Stimulated activated CD4-positive, alpha-beta T cell treated with anti-CD3 and anti-CD28 coated beads, Interleukin-4, amount 100 ng/mL, for 1 hour (primary cell): ENCODE results near the gene DENND2A.
"Not testable (repeated sequence)": the region's sequence is repeated elsewhere in the genome, so short reads cannot be mapped to it uniquely, and the experiment has no call there.

Source experiments
- DNase-seq: peaks from one replicate; pipeline ENCODE4 v3.0.0-alpha.2; 2020

The DENND2A gene

DNA sequence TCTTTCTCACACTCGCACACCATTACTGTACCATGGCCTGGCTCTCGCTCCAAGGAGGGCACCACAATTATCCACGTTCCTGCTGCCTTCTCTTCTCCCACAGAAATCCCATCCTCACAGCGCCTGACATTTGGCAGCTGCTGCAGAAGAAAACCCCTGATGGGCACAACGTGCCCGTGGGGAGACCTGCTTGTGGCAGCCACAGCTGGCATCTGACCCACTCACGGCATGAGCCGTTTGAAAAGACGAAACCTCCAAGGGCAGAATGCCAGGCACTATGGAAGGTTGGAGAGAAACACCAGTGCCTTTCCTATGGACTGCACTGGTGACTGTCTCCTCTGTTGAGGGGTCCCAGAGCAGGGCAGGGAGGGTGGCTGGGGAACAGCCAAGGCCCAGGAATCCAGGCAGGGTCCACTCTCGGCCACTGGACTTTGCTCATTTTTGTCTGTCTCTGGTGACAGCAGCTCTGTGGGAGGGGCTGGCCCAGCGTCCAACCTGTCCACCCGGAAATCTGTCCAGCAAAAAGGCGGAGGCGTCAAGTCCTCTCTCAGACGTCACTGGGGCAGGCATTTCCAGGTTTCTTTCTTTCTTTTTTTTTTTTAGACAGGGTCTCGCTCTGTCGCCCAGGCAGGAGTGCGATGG is 100.4 kb downstream of the DENND2A start:
- no peak for DNase-seq

DNA sequence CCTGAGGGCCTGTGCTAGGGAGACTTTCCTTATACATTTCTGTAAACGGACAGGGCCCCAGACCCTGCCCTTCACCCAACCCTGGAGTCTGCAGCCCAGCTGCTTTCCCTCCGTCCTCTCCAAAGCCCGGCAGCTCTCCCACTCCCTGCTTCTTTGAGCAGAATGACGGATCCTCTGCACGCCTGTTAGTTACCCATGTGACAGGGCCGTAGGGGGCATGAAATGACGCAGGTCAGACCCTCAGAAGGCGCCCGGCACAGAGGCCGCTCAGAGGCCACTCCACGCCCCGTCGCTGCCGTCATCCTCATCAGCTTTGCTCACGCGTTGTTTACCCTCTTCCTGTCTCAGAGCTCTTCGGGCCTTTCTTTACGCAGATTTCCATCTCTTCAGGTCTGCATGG is 101.2 kb downstream of the DENND2A start:
- DNase-seq, result no peak

GRCh38 chr7:140537750-140538482 is 102.7 kb downstream of the DENND2A start:
- no peak for DNase-seq

- DNase-seq, result no peak
These were observed 105.9 kb downstream of the DENND2A start for GRCh38 chr7:140534743-140535142.

DNA sequence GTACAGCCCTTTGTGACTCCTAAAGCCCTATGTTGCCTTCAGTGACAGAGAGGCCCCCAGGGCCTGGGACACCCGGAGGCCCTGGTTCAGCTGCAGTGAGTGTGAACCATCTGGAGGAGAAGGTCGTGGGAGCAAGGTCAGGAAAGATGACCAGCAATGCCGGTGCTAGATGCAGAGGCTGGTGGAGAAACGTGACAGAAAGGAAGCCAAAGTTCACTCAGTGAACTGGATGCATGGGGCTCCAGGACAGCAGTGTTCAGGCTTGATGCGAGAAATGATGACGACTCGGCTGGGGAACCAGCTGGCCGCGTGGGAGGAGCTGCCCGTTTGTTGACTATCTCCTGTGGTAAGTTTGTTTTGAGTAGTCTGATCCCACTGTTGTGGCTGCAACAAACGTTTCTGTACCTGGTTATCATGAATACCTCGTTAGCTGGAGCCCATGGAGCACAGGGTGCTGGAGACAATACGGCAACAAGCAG is 107.2 kb downstream of the DENND2A start:
- no peak for DNase-seq

GRCh38 chr7:140529428-140529827 is 111.2 kb downstream of the DENND2A start:
- DNase-seq, result not testable (repeated sequence)

GRCh38 chr7:140526787-140527664 is 113.6 kb downstream of the DENND2A start:
- DNase-seq, result no peak

- DNase-seq, result no peak
These were observed 114.4 kb downstream of the DENND2A start for GRCh38 chr7:140526214-140526613.

DNA sequence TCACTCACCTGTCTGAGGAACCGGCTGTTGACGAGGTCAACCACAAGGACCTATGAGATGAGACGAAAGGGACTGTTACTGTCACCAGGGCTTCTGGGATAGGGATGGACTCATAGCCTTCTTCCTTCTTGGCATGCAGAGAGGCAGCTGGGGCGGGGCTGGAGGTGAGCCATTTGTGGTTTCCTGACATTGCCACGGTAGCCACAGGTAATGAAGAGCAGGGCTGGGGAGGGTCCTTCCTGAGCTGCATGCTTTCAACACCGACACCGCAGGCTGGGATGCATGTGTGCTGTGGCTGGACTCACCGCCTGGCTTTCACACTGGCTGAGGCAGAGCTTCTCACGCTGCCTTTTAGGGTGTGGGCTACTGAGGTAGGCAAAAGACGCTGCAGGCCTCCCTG is 114.9 kb downstream of the DENND2A start:
- peak; percentile 11 for DNase-seq

DNA sequence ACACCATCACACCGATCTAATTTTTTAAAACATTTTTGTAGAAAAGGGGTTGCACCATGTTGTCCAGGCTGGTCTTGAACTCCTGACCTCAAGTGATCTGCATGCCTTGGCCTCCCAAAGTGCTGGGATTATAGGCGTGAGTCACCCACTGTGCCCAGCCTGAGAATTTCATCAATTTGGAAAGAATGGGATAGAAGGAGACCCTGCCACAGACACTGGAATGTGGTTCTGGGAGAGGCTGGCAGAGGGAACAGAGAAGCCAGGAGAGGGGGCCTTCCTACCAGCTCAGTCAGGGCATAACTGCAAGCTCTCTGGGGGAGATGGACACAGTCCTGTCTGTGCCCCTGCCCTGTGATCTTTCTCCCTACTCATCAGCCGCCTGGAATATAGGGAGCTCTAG is 119.2 kb downstream of the DENND2A start:
- DNase-seq, result no peak

GRCh38 chr7:140519007-140519399 is 121.6 kb downstream of the DENND2A start:
- no peak for DNase-seq

- DNase-seq, result no peak
These were observed 122.1 kb downstream of the DENND2A start for GRCh38 chr7:140518370-140519006.

GRCh38 chr7:140517546-140518369 is 122.9 kb downstream of the DENND2A start:
- peak; percentile 72 for DNase-seq

DNA sequence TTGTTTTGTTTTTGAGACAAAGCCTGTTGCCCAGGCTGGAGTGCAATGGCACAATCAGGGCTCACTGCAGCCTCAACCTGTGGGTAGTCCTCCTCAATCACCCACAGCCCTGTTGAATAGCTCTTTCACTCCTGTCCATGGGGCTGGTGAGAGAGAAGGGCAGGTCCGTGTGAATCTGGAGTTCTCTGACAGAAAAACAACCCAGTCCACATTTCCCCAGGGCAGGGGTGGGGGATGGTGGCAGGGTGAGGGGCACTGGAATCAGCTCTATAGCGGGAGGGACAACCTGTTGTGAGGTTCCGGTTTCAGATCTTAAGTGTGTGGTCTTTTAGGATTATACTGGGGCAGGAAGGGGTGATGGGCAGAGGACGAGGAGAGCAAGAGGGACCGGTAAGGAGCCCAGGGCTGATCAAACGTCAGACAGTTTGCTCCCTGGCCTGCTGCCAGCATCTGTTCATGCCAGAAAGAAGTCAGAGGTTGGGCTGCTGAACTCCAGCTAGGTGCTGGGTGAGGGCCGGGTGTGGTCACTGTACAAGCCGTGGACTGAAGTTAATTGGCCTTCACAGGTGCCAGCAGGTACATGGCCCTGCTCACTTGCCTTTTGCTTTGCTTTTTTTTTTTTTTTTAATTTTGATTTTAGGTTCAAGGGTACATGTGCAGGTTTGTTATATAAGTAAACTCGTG is 128.2 kb downstream of the DENND2A start:
- DNase-seq, result no peak

- no peak for DNase-seq
These were observed 130.8 kb downstream of the DENND2A start for GRCh38 chr7:140509789-140510188.

- not testable (repeated sequence) for DNase-seq
These were observed 133.1 kb downstream of the DENND2A start for GRCh38 chr7:140507556-140507955.

GRCh38 chr7:140506788-140507464 is 133.7 kb downstream of the DENND2A start:
- DNase-seq, result no peak

DNA sequence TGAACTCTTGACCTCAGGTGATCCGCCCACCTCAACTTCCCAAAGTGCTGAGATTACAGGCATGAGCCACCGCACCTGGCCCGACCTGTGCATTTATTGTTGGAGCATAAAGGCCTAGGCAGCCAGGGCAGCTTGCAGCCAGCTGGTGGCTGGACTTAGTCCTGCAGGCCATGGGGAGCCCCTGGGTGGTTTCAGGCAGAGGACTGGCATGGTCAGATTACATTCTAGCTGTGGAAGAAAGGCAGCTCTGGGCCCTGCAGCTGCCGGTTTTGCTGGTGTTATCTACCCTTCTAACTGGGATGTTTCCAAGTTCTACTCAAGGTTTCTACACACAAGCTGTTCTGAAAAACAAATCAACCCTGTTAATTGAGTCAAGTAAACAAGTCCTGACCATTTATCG is 138.6 kb downstream of the DENND2A start:
- no peak for DNase-seq

DNA sequence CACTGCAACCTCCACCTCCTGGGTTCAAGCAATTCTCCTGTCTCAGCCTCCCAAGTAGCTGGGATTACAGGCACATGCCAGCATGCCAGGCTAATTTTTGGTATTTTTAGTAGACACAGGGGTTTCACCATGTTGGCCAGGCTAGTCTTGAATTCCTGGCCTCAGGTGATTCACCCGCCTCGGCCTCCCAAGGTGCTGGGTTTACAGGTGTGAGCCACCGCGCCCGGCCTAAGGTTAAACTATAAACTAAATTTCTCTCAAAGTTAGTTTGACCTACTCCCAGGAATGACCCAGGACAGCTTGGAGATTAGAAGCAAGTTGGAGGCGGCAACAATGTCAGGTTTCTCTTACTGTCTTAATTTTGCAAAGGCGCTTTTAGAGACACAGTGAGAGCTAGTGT is 142.8 kb downstream of the DENND2A start:
- not testable (repeated sequence) for DNase-seq

DNA sequence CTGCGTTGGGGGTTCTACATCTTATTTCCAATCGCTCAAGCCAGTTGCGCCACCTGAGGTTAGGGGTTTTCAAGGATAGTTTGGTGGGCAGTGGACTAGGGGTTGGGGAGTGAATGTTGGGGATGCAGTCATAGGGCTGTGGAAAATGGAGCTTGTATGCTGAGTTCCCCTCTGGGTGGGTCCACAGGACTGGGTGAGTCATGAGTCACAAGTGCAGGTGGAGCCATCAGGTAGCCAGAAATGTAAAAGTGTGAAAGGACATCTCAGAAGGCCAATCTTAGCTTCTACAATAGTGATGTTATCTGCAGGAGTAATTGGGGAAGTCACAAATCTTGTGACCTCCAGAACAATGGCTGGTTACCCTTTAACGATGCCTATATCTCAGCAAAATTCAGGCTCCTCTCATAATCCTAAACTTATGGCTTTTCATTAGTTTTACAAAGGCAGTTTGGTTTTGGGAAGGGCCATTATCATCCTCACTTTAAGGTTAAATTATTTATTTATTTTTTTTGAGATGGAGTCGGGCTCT is 143.3 kb downstream of the DENND2A start:
- no peak for DNase-seq
